K562 (cell line): ENCODE results near the gene NAT10. TPM values are rescaled to one million over a fixed set of nuclear protein-coding genes. Genes with fewer than 3 reads are reported as not detected.

Source experiments
- ATAC-seq: fragments of 200-7000 bp; cut with Tn5 transposase; 3 replicates; pipeline ENCODE4 v1.9.1; 2020; ENCODE audit warnings: moderate library complexity
- BruUV-seq: library from RNA; stranded (reverse); fragments of 400-500 nt; replicated peaks from 2 replicates; lab custom pipeline; 2021; lab: Mats Ljungman, UMichigan
- CTCF ChIA-PET: fragments of 300-600 bp; formaldehyde crosslinking; extraction: SDS; loops from one replicate; lab custom pipeline; 2021; ENCODE audit warnings: low intra/inter-chr PET ratio; lab: Yijun Ruan, JAX
- POLR2A ChIA-PET: fragments of 300-600, 350-650 bp; sonication (Branson Sonifier 250); formaldehyde crosslinking; extraction: SDS; loops from one replicate; lab custom pipeline; 2021; ENCODE audit warnings: antibody characterized with exemption, inconsistent platforms; lab: Yijun Ruan, JAX
- DNase-seq, 4 experiments: peaks; one replicate each; pipeline versions ENCODE4 v3.0.0 to v3.0.0-alpha.2; 2011 to 2018; ENCODE audit warnings: low spot score in 3 of 4, mixed read lengths in 3 of 4; ENCODE audit errors: extremely low read depth in 1 of 4
- FAIRE-seq: peaks from 2 replicates; lab custom pipeline; 2011; peaks lifted over from hg19 to GRCh38; lab: Jason Lieb, UNC
- H2AFZ ChIP-seq: 2 replicates; pipeline ENCODE4 v1.6.0; 2011; ENCODE audit warnings: low read depth, low read length, control low read depth, inconsistent platforms
- H3K27ac ChIP-seq: fragments of 200-600 bp; 3 replicates; pipeline ENCODE4 v1.8.0; 2011; ENCODE audit warnings: low read depth, mild to moderate bottlenecking, control low read depth, inconsistent platforms, low read length, moderate library complexity, mixed read lengths; ENCODE audit errors: extremely low read depth
- H3K27me3 ChIP-seq, 2 experiments: fragments of 300-600 bp in 1 of 2; 2 replicates in 1 of 2; 3 replicates in 1 of 2; pipeline versions ENCODE4 v1.6.0 to v1.8.0; 2011; ENCODE audit warnings: inconsistent platforms in 2 of 2, low read length in 2 of 2, mild to moderate bottlenecking in 1 of 2, mixed read lengths in 1 of 2, moderate library complexity in 1 of 2; ENCODE audit not compliant: control insufficient read depth in 2 of 2, insufficient read depth in 2 of 2
- H3K36me3 ChIP-seq: fragments of 300-600 bp; 3 replicates; pipeline ENCODE4 v1.8.0; 2011; ENCODE audit warnings: mild to moderate bottlenecking, low read length, inconsistent platforms; ENCODE audit not compliant: control insufficient read depth, insufficient read depth
- H3K4me1 ChIP-seq, 2 experiments: fragments of 200-600 bp in 1 of 2; replicated peaks in 1 of 2; 2 replicates in 1 of 2; 3 replicates in 1 of 2; pipeline versions ENCODE4 v1.5.1 to v1.8.0; 2011; ENCODE audit warnings: inconsistent platforms in 2 of 2, low read length in 2 of 2, mild to moderate bottlenecking in 1 of 2, mixed read lengths in 1 of 2, moderate library complexity in 1 of 2; ENCODE audit not compliant: control insufficient read depth in 2 of 2, insufficient read depth in 2 of 2
- H3K4me2 ChIP-seq: 2 replicates; pipeline ENCODE4 v1.6.1; 2011; ENCODE audit warnings: low read length, control low read depth, inconsistent platforms, mixed read lengths; ENCODE audit not compliant: insufficient read depth
- H3K4me3 ChIP-seq: fragments of 200-600 bp; sonication (generic), shearing (Covaris generic); 2 replicates; pipeline ENCODE4 v1.5.1; 2016; ENCODE audit warnings: control low read depth, inconsistent platforms
- H3K79me2 ChIP-seq: fragments of 200-600 bp; 3 replicates; pipeline ENCODE4 v1.8.0; 2011; ENCODE audit warnings: low read length, inconsistent platforms; ENCODE audit not compliant: control insufficient read depth, insufficient read depth
- H3K9ac ChIP-seq, 2 experiments: 2 replicates each; pipeline versions ENCODE4 v1.6.0 to v1.6.1; 2011; ENCODE audit warnings: low read depth in 2 of 2, low read length in 2 of 2, control low read depth in 1 of 2, inconsistent platforms in 1 of 2, mild to moderate bottlenecking in 1 of 2, mixed read lengths in 1 of 2; ENCODE audit not compliant: insufficient read depth in 1 of 2
- H3K9me1 ChIP-seq: one replicate; pipeline ENCODE4 v1.6.0; 2011; ENCODE audit warnings: inconsistent platforms, mild to moderate bottlenecking, low read length, moderate library complexity; ENCODE audit not compliant: control insufficient read depth, insufficient read depth
- H3K9me3 ChIP-seq: replicated peaks from 2 replicates; pipeline ENCODE4 v1.5.1; 2011; ENCODE audit warnings: low read depth, low read length, inconsistent platforms; ENCODE audit not compliant: control insufficient read depth, insufficient read depth
- H4K20me1 ChIP-seq: replicated peaks from 2 replicates; pipeline ENCODE4 v1.6.1; 2011; ENCODE audit warnings: low read length, inconsistent platforms, mixed read lengths; ENCODE audit not compliant: control insufficient read depth, insufficient read depth
- NCOA2 ChIP-seq, 2 experiments: fragments of 450-650 bp; IDR thresholded peaks; 2 replicates each; pipeline ENCODE4 v1.6.1; 2018; ENCODE audit warnings: mild to moderate bottlenecking in 2 of 2, moderate library complexity in 1 of 2; ENCODE audit not compliant: partially characterized antibody in 2 of 2
- THAP7 ChIP-seq: fragments of 250-450 bp; sonication (Bioruptor Pico); IDR thresholded peaks from 2 replicates; pipeline ENCODE4 v1.5.0; 2021
- THRAP3 ChIP-seq: fragments of 450-650 bp; IDR thresholded peaks from 2 replicates; pipeline ENCODE4 v1.6.1; 2016; ENCODE audit warnings: mild to moderate bottlenecking, inconsistent platforms, borderline replicate concordance
- ZNF133 ChIP-seq: fragments of 250-450 bp; sonication (Bioruptor Pico); IDR thresholded peaks from 2 replicates; pipeline ENCODE4 v1.4.0; 2020; ENCODE audit warnings: mild to moderate bottlenecking
- ZNF263 ChIP-seq: sonication (generic); formaldehyde crosslinking; IDR thresholded peaks from 2 replicates; pipeline ENCODE4 v1.8.0; 2022; ENCODE audit warnings: mild to moderate bottlenecking, missing genetic modification reagents, borderline replicate concordance
- WGBS: fragments of 100-300 bp; shearing (Covaris generic); methylation state at CpG from one replicate; pipeline ENCODE4 v1.1.6; 2016; ENCODE audit warnings: low coverage, mixed read lengths; ENCODE audit not compliant: insufficient coverage; ENCODE audit errors: missing lambda C conversion rate; 5-methylcytosine and 5-hydroxymethylcytosine counted together
- in situ Hi-C: fragments of 300-500 bp; cut with MboI; formaldehyde crosslinking; loops from 4 replicates; pipeline ENCODE4 v1.15.0; 2018; ENCODE audit warnings: inconsistent platforms, mixed read lengths
- intact Hi-C: fragments of 100-400 bp; cut with micrococcal nuclease; formaldehyde crosslinking; loops from 2 replicates; pipeline ENCODE4 v1.14.2; 2022
- polyA plus RNA-seq, 8 experiments: library from polyadenylated mRNA; depleted of rRNA in 4 of 8; stranded (reverse) in 5 of 8; unstranded in 3 of 8; fragments of >200 nt; fragmentation: Nextera tagmentation in 2 of 8; fragmentation: Illumina TruSeq in 1 of 8; extraction: Ambion mirVana in 2 of 8; extraction: Trizol in 1 of 8; gene quantifications; 2 replicates each; pipeline versions ENCODE4 v1.2.1 to v1.2.3, GENCODE V29; 2011 to 2014; ENCODE audit warnings: inconsistent platforms in 1 of 8, missing spikeins in 1 of 8
- total RNA-seq, 7 experiments: library from RNA; depleted of rRNA in 6 of 7; stranded (reverse); fragments of >200 nt in 6 of 7; fragmentation: Illumina TruSeq in 2 of 7; extraction: Trizol in 2 of 7; gene quantifications; 2 replicates each; pipeline versions ENCODE4 v1.2.1 to v1.2.3, GENCODE V29; 2011 to 2021; ENCODE audit warnings: low replicate concordance in 1 of 7

NAT10 gene
- total and polyA plus RNA-seq, 9 of the 15 experiments (the other 6 are each of a cell fraction or from before 2014, with no cell fraction given) = 55.4 to 125 (median 86.3) TPM

DNA sequence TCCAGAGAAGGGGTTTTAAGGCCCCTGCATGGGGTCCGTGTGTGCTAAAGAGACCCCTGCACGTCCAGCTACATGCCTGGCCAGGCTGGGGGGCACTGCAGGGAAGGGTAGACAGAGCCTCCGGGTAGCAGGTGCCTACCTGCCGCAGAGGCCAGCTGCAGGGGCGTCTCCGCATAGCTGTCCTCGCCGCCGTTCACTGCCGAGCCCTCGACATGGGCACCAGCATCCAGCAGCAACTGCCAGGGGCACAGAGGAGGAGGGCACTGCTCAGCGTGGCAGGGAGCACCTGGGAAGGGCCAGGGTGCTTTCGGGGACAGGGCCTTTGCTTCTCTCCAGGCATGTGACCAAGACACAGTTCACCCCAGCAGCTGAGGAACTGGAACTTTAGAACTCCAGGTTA is 59.7 kb downstream of the NAT10 start:
- no TSS peak for BruUV-seq
- POLR2A ChIA-PET = interaction anchor here (0.6 to 1.3 kb wide), 3 partner anchors 9 to 21 kb away, joined by 3 to 4 read pairs (median 3); no protein-coding TSS in a partner anchor
- DNase-seq = no peak
- TF ChIP-seq ZNF133 = no peak
- TF ChIP-seq NCOA2 (IDR thresholded peaks at IDR 0.05; ENCODE audit: partially characterized antibody in 2 of 2) = no peak
- no peak for TF ChIP-seq THRAP3
- TF ChIP-seq ZNF263 = no peak
- TF ChIP-seq THAP7 = no peak
- Histone ChIP-seq H3K4me2 (no peak overlapping the region), H3K9me1 (no peaks in the 10 kb centered on the region), H3K36me3 (no peaks in the 10 kb centered on the region), H3K9me3 (no peaks in the 10 kb centered on the region), H4K20me1 (peaks cover 12% of the 10 kb centered on the region), H3K4me1 (peaks cover 8 to 14% of the 10 kb centered on the region in 2 experiments; a peak in 4 of 5 replicates), H3K27me3 (peaks cover 32 to 74% of the 10 kb centered on the region in 2 experiments), H3K79me2 (no peaks in the 10 kb centered on the region), H3K27ac (no peak overlapping the region), H3K4me3 (no peak overlapping the region), H3K9ac (no peak overlapping the region), H2AFZ (no peak overlapping the region)
- in situ Hi-C loops = loop anchor here (25.0 kb wide), 1 partner anchor 328 kb away; no protein-coding TSS in a partner anchor
- no peak for FAIRE-seq
- CTCF ChIA-PET = no interaction called here
- intact Hi-C loops = no loop called here
- ATAC-seq = no peak
- WGBS = 19% methylated on average over 11 of the region's 13 CpGs
